ENCODE results near the gene MYO5B.

DNA sequence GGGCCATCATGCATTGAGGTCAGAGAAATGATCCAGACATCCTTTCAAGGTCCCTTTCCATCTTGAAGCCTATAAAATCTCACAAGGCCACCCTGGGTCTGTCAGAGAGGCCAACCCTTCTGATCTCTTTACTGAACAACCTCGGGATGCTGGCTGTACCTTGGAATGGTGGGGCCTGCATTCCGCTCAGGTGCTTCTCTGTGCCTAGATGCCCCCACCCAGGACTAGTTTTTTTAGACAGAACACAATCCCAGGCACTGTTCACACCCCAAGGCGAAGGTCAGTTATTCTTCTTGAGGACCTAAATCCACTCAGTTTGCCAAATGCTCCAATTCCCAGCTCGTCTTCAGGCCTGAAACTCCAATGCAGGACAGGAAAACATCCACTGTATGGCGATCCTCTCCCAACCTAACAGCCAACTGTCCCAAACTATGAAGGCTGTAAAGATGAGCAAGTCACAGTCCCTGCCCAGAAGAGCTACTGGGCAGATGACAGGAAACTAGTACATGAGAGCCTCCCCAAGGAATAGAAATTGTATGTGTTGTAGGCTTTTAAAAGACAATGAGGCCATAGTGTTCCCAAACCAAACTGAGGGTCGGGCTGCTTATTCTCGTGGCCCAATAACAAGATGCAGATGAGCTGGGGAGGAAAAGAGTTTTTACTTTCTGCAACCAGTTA is 227.2 kb downstream of the MYO5B start:
- TF ChIP-seq, protein P1, sequence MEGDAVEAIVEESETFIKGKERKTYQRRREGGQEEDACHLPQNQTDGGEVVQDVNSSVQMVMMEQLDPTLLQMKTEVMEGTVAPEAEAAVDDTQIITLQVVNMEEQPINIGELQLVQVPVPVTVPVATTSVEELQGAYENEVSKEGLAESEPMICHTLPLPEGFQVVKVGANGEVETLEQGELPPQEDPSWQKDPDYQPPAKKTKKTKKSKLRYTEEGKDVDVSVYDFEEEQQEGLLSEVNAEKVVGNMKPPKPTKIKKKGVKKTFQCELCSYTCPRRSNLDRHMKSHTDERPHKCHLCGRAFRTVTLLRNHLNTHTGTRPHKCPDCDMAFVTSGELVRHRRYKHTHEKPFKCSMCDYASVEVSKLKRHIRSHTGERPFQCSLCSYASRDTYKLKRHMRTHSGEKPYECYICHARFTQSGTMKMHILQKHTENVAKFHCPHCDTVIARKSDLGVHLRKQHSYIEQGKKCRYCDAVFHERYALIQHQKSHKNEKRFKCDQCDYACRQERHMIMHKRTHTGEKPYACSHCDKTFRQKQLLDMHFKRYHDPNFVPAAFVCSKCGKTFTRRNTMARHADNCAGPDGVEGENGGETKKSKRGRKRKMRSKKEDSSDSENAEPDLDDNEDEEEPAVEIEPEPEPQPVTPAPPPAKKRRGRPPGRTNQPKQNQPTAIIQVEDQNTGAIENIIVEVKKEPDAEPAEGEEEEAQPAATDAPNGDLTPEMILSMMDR (IDR thresholded peaks at IDR 0.05) = no peak
- no peak for TF ChIP-seq PBX3 (IDR thresholded peaks at IDR 0.05)
- no peak for TF ChIP-seq EP300 (IDR thresholded peaks at IDR 0.05; ENCODE audit: borderline replicate concordance in 1 of 2, low read depth in 1 of 2, low read length in 1 of 2)
- TF ChIP-seq CHD2 (IDR thresholded peaks at IDR 0.05; ENCODE audit: low read length, partially characterized antibody) = no peak
- TF ChIP-seq, protein P2, sequence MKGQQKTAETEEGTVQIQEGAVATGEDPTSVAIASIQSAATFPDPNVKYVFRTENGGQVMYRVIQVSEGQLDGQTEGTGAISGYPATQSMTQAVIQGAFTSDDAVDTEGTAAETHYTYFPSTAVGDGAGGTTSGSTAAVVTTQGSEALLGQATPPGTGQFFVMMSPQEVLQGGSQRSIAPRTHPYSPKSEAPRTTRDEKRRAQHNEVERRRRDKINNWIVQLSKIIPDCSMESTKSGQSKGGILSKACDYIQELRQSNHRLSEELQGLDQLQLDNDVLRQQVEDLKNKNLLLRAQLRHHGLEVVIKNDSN (IDR thresholded peaks at IDR 0.05; ENCODE audit: borderline replicate concordance, low read depth) = no peak
- no peak for TF ChIP-seq POLR2AphosphoS5 (IDR thresholded peaks at IDR 0.05; ENCODE audit: low read depth, low read length)
- TF ChIP-seq, protein P3, sequence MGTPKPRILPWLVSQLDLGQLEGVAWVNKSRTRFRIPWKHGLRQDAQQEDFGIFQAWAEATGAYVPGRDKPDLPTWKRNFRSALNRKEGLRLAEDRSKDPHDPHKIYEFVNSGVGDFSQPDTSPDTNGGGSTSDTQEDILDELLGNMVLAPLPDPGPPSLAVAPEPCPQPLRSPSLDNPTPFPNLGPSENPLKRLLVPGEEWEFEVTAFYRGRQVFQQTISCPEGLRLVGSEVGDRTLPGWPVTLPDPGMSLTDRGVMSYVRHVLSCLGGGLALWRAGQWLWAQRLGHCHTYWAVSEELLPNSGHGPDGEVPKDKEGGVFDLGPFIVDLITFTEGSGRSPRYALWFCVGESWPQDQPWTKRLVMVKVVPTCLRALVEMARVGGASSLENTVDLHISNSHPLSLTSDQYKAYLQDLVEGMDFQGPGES (IDR thresholded peaks at IDR 0.05; ENCODE audit: low read depth, low read length) = no peak

Data from SK-N-SH (cell line).